Activated CD4-positive, alpha-beta T cell treated with anti-CD3 and anti-CD28 coated beads, Interleukin-2, Interleukin-6, amounts not matched to agents 100 ng/mL and 50 ng/mL, durations not matched to agents 16 hours and 8 hours (primary cell): ENCODE results near the gene CACNA2D3.
"Not testable (repeated sequence)": the region's sequence is repeated elsewhere in the genome, so short reads cannot be mapped to it uniquely, and the experiment has no call there.

ENCODE experiments used
- DNase-seq: peaks from one replicate; pipeline ENCODE4 v3.0.0-alpha.2; 2020

Gene CACNA2D3

GRCh38 chr3:55064164-55064563 is 941.8 kb downstream of the CACNA2D3 start:
- DNase-seq, result no peak

GRCh38 chr3:55065331-55065730 is 943.0 kb downstream of the CACNA2D3 start:
- DNase-seq, result no peak

GRCh38 chr3:55066551-55067047 is 944.2 kb downstream of the CACNA2D3 start:
- DNase-seq, result no peak

- no peak for DNase-seq
Measured at GRCh38 chr3:55069950-55070349, 947.6 kb downstream of the CACNA2D3 start.

GRCh38 chr3:55074796-55075195 is 952.4 kb downstream of the CACNA2D3 start:
- no peak for DNase-seq

- no peak for DNase-seq
Measured at GRCh38 chr3:55075846-55076245, 953.5 kb downstream of the CACNA2D3 start.

GRCh38 chr3:55077726-55078125 is 955.4 kb downstream of the CACNA2D3 start:
- DNase-seq, result no peak

GRCh38 chr3:55078876-55079275 is 956.5 kb downstream of the CACNA2D3 start:
- no peak for DNase-seq

GRCh38 chr3:55085231-55085630 is 962.9 kb downstream of the CACNA2D3 start:
- DNase-seq, result no peak

- DNase-seq, result no peak
Measured at GRCh38 chr3:55089211-55089610, 966.9 kb downstream of the CACNA2D3 start.

GRCh38 chr3:55090291-55090690 is 967.9 kb downstream of the CACNA2D3 start:
- DNase-seq, result no peak

- no peak for DNase-seq
Measured at GRCh38 chr3:55090746-55091145, 968.4 kb downstream of the CACNA2D3 start.

- DNase-seq, result no peak
Measured at GRCh38 chr3:55091381-55092225, 969.3 kb downstream of the CACNA2D3 start.

- DNase-seq, result no peak
Measured at GRCh38 chr3:55094676-55095075, 972.3 kb downstream of the CACNA2D3 start.

- no peak for DNase-seq
Measured at GRCh38 chr3:55097441-55097840, 975.1 kb downstream of the CACNA2D3 start.

- no peak for DNase-seq
Measured at GRCh38 chr3:55105647-55106046, 983.3 kb downstream of the CACNA2D3 start.

- DNase-seq, result no peak
Measured at GRCh38 chr3:55107187-55107586, 984.8 kb downstream of the CACNA2D3 start.

GRCh38 chr3:55111906-55112305 is 989.6 kb downstream of the CACNA2D3 start:
- DNase-seq, result not testable (repeated sequence)

- no peak for DNase-seq
Measured at GRCh38 chr3:55118451-55118850, 996.1 kb downstream of the CACNA2D3 start.

- no peak for DNase-seq
Measured at GRCh38 chr3:55119268-55119667, 996.9 kb downstream of the CACNA2D3 start.

GRCh38 chr3:55122312-55122711 is 1000.0 kb downstream of the CACNA2D3 start:
- DNase-seq, result no peak
